OCI-LY1 (cell line): ENCODE data around the gene FRY.
A peak's percentile ranks its signal among the peaks of the same experiment; 100 is the strongest.
"Not testable (repeated sequence)": the region's sequence is repeated elsewhere in the genome, so short reads cannot be mapped to it uniquely, and the experiment has no call there.

Experiments used
- H2AFZ ChIP-seq: fragments of 200-600 bp; sonication (generic), shearing (Covaris generic); 2 replicates; pipeline ENCODE4 v1.6.0; 2014; ENCODE audit warnings: antibody characterized with exemption, mild to moderate bottlenecking, low read length
- H3F3A ChIP-seq: fragments of 200-600 bp; sonication (generic), shearing (Covaris generic); 2 replicates; pipeline ENCODE4 v1.6.0; 2014; ENCODE audit warnings: mild to moderate bottlenecking, antibody characterized with exemption, low read length, moderate library complexity; ENCODE audit not compliant: insufficient read depth
- H3K27ac ChIP-seq: fragments of 200-600 bp; sonication (generic); 2 replicates; pipeline ENCODE4 v1.5.1; 2014; ENCODE audit warnings: low read length, mixed run types, mild to moderate bottlenecking, low read depth; ENCODE audit not compliant: poor library complexity, severe bottlenecking
- H3K27me3 ChIP-seq: fragments of 200-600 bp; sonication (generic); 2 replicates; pipeline ENCODE4 v1.6.0; 2014; ENCODE audit warnings: antibody characterized with exemption, mild to moderate bottlenecking, low read length, moderate library complexity; ENCODE audit not compliant: insufficient read depth
- H3K36me3 ChIP-seq: fragments of 200-600 bp; sonication (generic); 2 replicates; pipeline ENCODE4 v1.6.1; 2014; ENCODE audit warnings: mild to moderate bottlenecking, antibody characterized with exemption, low read length, moderate library complexity, mixed read lengths; ENCODE audit not compliant: insufficient read depth
- H3K4me1 ChIP-seq: fragments of 200-600 bp; sonication (generic); 2 replicates; pipeline ENCODE4 v1.5.1; 2014; ENCODE audit warnings: mild to moderate bottlenecking, low read length, moderate library complexity; ENCODE audit not compliant: insufficient read depth, severe bottlenecking
- H3K4me2 ChIP-seq: fragments of 200-600 bp; sonication (generic), shearing (Covaris generic); 2 replicates; pipeline ENCODE4 v1.6.1; 2014; ENCODE audit warnings: low read length
- H3K4me3 ChIP-seq: fragments of 200-600 bp; sonication (generic); 2 replicates; pipeline ENCODE4 v1.5.1; 2014; ENCODE audit warnings: low read length, low read depth, mild to moderate bottlenecking, mixed read lengths; ENCODE audit not compliant: poor library complexity, severe bottlenecking
- H3K79me2 ChIP-seq: fragments of 200-600 bp; shearing (Covaris generic); 2 replicates; pipeline ENCODE4 v1.6.1; 2016; ENCODE audit warnings: mixed run types, low read length, mixed read lengths; ENCODE audit not compliant: insufficient read depth
- H3K9ac ChIP-seq: fragments of 200-600 bp; sonication (generic), shearing (Covaris generic); 2 replicates; pipeline ENCODE4 v1.6.1; 2014; ENCODE audit warnings: mild to moderate bottlenecking, low read length, mixed read lengths
- H3K9me2 ChIP-seq: fragments of 200-600 bp; sonication (generic), shearing (Covaris generic); 2 replicates; pipeline ENCODE4 v1.6.1; 2014; ENCODE audit warnings: low read depth, mild to moderate bottlenecking, low read length, mixed read lengths
- H3K9me3 ChIP-seq: fragments of 200-600 bp; shearing (Covaris generic); 2 replicates; pipeline ENCODE4 v1.6.1; 2014; ENCODE audit warnings: low read length, mixed read lengths
- H4K20me1 ChIP-seq: fragments of 200-600 bp; sonication (generic), shearing (Covaris generic); 2 replicates; pipeline ENCODE4 v1.6.0; 2016; ENCODE audit warnings: mild to moderate bottlenecking, low read length; ENCODE audit not compliant: insufficient read depth
- EZH2 ChIP-seq: fragments of 200-600 bp; sonication (generic), shearing (Covaris generic); IDR thresholded peaks from 2 replicates; pipeline ENCODE4 v1.8.0; 2017; ENCODE audit warnings: borderline replicate concordance, mixed run types, mild to moderate bottlenecking, antibody characterized with exemption, low read length, moderate library complexity, mixed read lengths
- TF ChIP-seq, protein P1 (sequence below): fragments of 200-600 bp; sonication (generic), shearing (Covaris generic); IDR thresholded peaks from 2 replicates; pipeline ENCODE4 v1.5.1; 2017; ENCODE audit warnings: mild to moderate bottlenecking, antibody characterized with exemption, low read length, moderate library complexity, mixed read lengths

The FRY gene

DNA sequence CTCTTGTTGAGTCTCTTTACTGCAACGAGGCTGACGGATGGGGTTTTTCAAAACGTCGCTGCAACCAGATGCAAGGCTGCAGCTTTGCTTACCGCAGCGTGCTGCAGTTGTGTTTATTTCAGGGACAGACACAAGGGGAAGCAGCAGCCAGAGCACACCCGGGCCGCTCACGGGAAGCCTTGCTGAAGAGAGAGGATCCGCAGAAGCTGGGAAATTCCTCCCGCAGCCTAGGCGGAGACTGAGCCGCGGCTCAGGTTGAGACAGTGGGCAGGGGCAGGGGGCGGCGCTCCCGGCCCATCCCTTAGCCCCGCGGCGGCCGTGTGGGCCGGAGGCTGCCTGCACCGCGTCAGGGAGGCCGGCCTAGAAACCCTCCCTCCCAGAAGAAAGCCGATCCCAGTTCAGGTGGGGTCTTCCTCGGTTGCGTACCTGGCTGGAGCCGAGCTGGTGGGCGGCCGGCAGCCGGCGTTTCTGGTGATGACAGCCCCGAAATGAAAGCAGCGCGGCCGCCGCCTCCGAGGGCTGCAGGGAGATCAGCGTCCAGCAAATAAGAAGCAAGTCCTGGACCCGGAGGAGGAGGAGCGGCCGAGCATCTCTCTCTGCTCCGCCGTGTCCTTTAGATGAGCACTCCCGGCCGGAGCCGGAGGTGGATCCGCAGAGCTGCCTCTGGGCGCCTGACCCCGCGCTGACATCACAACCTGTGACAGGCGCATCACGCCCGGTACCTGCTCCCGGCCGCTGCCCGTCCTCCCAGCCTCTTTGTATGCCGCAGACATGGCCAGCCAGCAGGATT is at the start of gene FRY:
TSS of gene FRY (plus strand) at position 750 of the 790 bp plus-strand sequence. CDS start at position 772, 22 bp downstream.
- Histone ChIP-seq H3K4me3 (peak within 1 kb of the TSS; percentile 65), H3K9ac (peak within 1 kb of the TSS; percentile 45), H3K9me3 (no peaks in the 10 kb centered on the region), H3K27me3 (no peaks in the 10 kb centered on the region), H3K9me2 (no peaks in the 10 kb centered on the region), H3K4me1 (peaks cover 5% of the 10 kb centered on the region), H3K27ac (no peak within 1 kb of the TSS), H3K4me2 (peak within 1 kb of the TSS; percentile 86), H3F3A (no peaks in the 10 kb centered on the region), H2AFZ (0 out of 2 replicates have a peak within 1 kb of the TSS, but pooled peaks have one; percentile 27), H3K79me2 (no peaks in the 10 kb centered on the region), H3K36me3 (no peaks in the 10 kb centered on the region), H4K20me1 (no peaks in the 10 kb centered on the region)
- TF ChIP-seq, protein P1, sequence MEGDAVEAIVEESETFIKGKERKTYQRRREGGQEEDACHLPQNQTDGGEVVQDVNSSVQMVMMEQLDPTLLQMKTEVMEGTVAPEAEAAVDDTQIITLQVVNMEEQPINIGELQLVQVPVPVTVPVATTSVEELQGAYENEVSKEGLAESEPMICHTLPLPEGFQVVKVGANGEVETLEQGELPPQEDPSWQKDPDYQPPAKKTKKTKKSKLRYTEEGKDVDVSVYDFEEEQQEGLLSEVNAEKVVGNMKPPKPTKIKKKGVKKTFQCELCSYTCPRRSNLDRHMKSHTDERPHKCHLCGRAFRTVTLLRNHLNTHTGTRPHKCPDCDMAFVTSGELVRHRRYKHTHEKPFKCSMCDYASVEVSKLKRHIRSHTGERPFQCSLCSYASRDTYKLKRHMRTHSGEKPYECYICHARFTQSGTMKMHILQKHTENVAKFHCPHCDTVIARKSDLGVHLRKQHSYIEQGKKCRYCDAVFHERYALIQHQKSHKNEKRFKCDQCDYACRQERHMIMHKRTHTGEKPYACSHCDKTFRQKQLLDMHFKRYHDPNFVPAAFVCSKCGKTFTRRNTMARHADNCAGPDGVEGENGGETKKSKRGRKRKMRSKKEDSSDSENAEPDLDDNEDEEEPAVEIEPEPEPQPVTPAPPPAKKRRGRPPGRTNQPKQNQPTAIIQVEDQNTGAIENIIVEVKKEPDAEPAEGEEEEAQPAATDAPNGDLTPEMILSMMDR: no peak
- TF ChIP-seq EZH2: no peak

DNA sequence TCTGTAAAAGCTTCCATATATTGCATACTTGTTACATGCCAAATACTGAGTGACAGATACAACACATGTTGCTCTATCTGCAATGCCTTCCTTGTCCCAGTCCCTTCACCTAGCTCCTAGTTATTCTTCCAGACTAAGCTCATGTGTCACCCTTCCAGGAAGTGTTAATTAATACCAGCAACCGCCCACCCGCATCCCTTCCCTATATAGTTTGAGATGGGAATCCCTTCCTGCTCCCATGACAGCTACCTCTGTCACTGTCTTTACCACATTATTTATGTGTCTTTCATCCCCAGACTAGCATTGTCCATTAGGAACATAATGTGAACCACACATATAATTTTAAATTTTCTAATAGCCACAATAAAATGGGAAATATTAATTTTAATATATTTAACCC is 49.5 kb upstream of the FRY start:
- no peak overlapping the region for H3K27ac ChIP-seq

DNA sequence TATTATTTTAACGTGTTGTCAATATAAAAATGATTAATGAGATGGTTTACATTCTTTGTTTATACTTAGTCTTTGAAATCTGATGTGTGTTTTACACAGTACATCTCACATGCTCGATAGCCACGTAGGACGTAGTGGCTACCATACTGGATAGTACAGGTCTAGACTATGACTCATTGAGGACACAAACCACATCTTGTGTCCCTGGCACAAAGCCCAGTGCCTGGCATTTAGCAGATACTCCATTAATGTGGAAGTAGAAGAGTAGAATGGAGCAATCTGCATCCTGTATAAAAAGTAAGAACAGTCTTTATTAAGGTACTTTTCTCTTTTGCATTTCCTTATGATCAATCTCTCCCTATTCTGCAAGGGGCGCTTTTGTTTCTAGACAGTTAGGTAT is 49.0 kb upstream of the FRY start:
- H3K9me2 ChIP-seq: no peaks in the 10 kb centered on the region
- H3K9ac ChIP-seq: no peak overlapping the region
- H3K9me3 ChIP-seq: no peaks in the 10 kb centered on the region

More for the DNA sequence above, 49.5 kb upstream of the FRY start:
- H3K9me3 ChIP-seq: no peaks in the 10 kb centered on the region
- no peaks in the 10 kb centered on the region for H3K27me3 ChIP-seq
- no peaks in the 10 kb centered on the region for H4K20me1 ChIP-seq
- H3K4me2 ChIP-seq: no peak overlapping the region
- no peaks in the 10 kb centered on the region for H3K4me1 ChIP-seq
- H3K36me3 ChIP-seq: no peaks in the 10 kb centered on the region
- H3K9ac ChIP-seq: no peak overlapping the region
- H3K4me3 ChIP-seq: no peak overlapping the region
- TF ChIP-seq EZH2: no peak
- TF ChIP-seq, protein P1: no peak
- no peaks in the 10 kb centered on the region for H3K79me2 ChIP-seq
- no peaks in the 10 kb centered on the region for H3F3A ChIP-seq
- H3K9me2 ChIP-seq: no peaks in the 10 kb centered on the region
- no peak overlapping the region for H2AFZ ChIP-seq

GRCh38 chr13:31983696-31984095 is 47.9 kb upstream of the FRY start:
- not testable (repeated sequence) for H3K9ac ChIP-seq, H3K9me2 ChIP-seq, H2AFZ ChIP-seq, H3K27ac ChIP-seq, H3K4me1 ChIP-seq, H3K36me3 ChIP-seq, H3F3A ChIP-seq, H3K4me2 ChIP-seq, H3K4me3 ChIP-seq, H4K20me1 ChIP-seq, H3K27me3 ChIP-seq, H3K79me2 ChIP-seq, H3K9me3 ChIP-seq

More for the DNA sequence above, 49.0 kb upstream of the FRY start:
- no peak for TF ChIP-seq EZH2
- TF ChIP-seq, protein P1: no peak
- Histone ChIP-seq H3K27ac (no peak overlapping the region), H3K79me2 (no peaks in the 10 kb centered on the region), H3K4me1 (no peaks in the 10 kb centered on the region), H3K36me3 (no peaks in the 10 kb centered on the region), H4K20me1 (no peaks in the 10 kb centered on the region), H2AFZ (no peak overlapping the region), H3K4me2 (no peak overlapping the region), H3K27me3 (no peaks in the 10 kb centered on the region), H3K4me3 (no peak overlapping the region), H3F3A (no peaks in the 10 kb centered on the region)

DNA sequence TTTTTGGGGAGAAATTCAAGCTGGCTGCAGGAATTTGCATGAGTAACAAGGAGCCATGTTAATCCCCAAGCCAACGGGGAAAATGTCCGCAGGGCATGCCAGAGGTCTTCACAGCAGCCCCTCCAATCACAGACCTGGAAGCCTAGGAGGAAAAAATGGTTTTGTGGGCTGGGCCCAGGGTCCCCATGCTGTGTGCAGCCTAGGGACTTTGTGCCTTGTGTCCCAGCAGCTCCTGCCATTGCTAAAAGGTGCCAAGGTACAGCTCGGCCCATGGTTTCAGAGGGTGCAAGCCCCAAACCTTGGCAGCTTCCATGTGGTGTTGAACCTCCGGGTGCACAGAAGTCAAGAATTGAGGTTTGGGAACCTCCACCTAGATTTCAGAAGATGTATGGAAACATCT is 47.2 kb upstream of the FRY start:
- not testable (repeated sequence) for H3K4me2 ChIP-seq, H3K9me2 ChIP-seq, H3F3A ChIP-seq, H3K9me3 ChIP-seq, H2AFZ ChIP-seq, H3K9ac ChIP-seq, H3K27me3 ChIP-seq, H3K36me3 ChIP-seq, H4K20me1 ChIP-seq, H3K4me3 ChIP-seq, H3K27ac ChIP-seq, H3K4me1 ChIP-seq, H3K79me2 ChIP-seq
